ENCODE results near the gene RAX. TPM values are rescaled to one million over a fixed set of nuclear protein-coding genes. Genes with fewer than 3 reads are reported as not detected.
A peak's percentile ranks its signal among the peaks of the same experiment; 100 is the strongest.
"Not testable (repeated sequence)": the region's sequence is repeated elsewhere in the genome, so short reads cannot be mapped to it uniquely, and the experiment has no call there.

The RAX gene
- total RNA-seq, 1 donor from 2014 or later: not detected

DNA sequence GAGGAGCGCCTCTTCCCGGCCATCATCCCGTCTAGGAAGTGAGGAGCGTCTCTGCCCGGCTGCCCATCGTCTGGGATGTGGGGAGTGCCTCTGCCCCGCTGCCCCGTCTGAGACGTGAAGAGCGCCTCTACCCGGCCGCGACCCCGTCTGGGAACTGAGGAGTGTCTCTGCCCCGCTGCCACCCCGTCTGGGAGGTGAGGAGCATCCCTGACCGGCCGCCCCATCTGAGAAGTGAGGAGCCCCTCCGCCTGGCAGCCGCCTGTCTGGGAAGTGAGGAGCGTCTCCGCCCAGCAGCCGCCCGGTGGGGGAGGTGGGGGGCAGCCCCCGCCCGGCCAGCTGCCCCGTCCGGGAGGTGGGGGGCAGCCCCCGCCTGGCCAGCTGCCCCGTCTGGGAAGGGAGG is 17.8 kb downstream of the RAX start:
- H3K4me1 Mint-ChIP-seq; H3K27ac Mint-ChIP-seq; DNase-seq; intact Hi-C loops (cut with micrococcal nuclease); H3K36me3 Mint-ChIP-seq (ENCODE audit: low read depth); H3K9me3 Mint-ChIP-seq; H3K4me3 Mint-ChIP-seq: not testable (repeated sequence)
- peaks cover 23% of the 10 kb centered on the region for H3K27me3 Mint-ChIP-seq

DNA sequence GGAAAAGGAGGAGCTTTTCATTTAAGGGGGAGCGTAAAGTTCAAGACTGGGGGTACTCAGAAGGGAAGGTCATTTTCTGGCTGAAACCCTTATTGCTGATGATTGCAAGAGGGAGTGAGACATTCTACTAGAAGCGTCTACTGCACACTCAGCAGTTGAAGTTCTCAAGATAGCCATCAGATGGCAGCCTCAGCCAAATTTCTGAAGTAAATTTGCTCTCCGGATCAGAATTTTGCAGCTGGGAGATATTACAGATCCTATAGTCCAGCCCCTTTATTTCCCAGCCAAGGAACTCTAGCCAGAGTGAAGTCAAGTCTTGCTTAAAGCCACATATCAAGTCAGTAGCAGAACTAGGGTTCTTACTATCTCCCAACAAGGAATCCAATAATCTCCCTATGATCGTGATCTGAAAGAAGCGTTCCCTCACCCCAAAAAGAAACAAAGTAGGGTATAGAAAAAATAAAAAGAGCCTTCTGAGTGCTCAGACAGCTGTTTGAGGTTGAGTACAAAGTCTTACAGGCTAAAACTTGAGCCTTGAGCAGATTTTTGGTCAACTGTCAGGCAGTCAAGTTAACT is 24.0 kb downstream of the RAX start:
- peak; percentile 80 for DNase-seq
- Mint-ChIP-seq H3K36me3 (ENCODE audit: low read depth) (no peaks in the 10 kb centered on the region), H3K27ac (no peak overlapping the region), H3K4me3 (no peak overlapping the region), H3K4me1 (peaks cover 1% of the 10 kb centered on the region), H3K27me3 (peaks cover 47% of the 10 kb centered on the region), H3K9me3 (no peaks in the 10 kb centered on the region)
- intact Hi-C loops (cut with micrococcal nuclease): loop anchor here (1.0 to 2.0 kb wide), 2 partner anchors 59 to 154 kb away; no protein-coding TSS in a partner anchor

DNA sequence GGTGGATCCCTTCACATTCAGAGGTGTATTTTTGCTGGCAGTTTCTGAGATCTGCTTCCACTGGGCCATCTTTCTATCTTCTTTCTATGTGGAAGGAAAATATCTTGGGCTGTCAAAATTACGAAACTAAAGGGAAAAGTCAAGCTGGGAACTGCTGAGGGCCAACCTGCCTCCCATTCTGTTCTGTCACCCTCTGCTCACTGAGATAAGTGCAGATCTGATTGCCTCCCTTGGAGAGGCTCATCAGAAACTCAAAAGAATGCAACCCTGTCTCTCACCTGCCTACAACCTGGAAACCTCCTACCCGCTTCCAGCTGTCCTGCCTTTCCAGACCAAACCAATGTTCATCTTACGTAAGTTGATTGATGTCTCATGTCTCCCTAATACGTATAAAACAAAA is 26.5 kb downstream of the RAX start:
- Mint-ChIP-seq H3K4me1 (peaks cover 1% of the 10 kb centered on the region), H3K9me3 (no peaks in the 10 kb centered on the region), H3K27me3 (peaks cover 49% of the 10 kb centered on the region), H3K36me3 (ENCODE audit: low read depth) (no peaks in the 10 kb centered on the region), H3K4me3 (no peak overlapping the region), H3K27ac (no peak overlapping the region)
- no peak for DNase-seq
- intact Hi-C loops (cut with micrococcal nuclease): no loop called here

DNA sequence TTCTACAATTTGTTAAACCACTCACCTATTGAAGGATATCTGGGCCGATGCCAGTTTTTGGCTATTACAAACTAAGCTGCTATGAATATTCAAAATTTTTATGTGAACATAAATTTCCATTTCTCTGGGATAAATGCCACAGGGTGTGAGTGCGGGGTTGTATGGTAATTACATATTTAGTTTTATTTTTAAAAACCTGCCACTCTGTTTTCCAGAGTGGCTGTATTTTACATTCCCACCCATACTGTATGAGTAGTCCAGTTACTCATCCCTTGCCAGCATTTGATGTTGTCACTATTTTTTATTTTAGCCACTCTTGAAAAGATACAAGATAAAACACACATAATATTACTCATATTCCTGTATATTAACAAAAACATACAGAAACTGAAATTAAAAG is 30.3 kb downstream of the RAX start:
- Mint-ChIP-seq H3K4me3 (no peak overlapping the region), H3K36me3 (ENCODE audit: low read depth) (no peaks in the 10 kb centered on the region), H3K9me3 (no peaks in the 10 kb centered on the region), H3K27me3 (peaks cover 35% of the 10 kb centered on the region), H3K27ac (no peak overlapping the region), H3K4me1 (no peaks in the 10 kb centered on the region)
- intact Hi-C loops (cut with micrococcal nuclease): no loop called here
- no peak for DNase-seq

DNA sequence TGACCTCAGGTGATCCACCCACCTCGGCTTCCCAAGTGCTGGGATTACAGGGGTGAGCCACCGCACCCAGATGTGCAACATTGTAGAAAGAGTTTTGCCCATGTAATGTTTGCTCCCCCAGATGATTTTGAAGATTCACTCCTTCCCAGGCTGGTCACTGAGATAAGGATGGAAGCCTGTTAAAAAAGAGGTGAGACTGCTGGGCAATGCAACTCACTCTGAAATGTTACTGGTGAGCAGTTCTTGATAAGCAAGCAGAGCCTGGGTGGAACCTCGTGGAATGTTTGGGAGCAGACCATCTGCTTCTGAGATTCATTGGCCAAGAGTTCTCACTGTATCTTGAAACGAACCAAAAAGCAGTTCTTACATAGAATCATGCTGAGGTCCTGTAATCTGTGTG is 33.6 kb downstream of the RAX start:
- Mint-ChIP-seq H3K27me3 (peaks cover 14% of the 10 kb centered on the region), H3K27ac (no peak overlapping the region), H3K4me3 (no peak overlapping the region), H3K36me3 (ENCODE audit: low read depth) (no peaks in the 10 kb centered on the region), H3K4me1 (no peaks in the 10 kb centered on the region), H3K9me3 (no peaks in the 10 kb centered on the region)
- no peak for DNase-seq
- intact Hi-C loops (cut with micrococcal nuclease): no loop called here

DNA sequence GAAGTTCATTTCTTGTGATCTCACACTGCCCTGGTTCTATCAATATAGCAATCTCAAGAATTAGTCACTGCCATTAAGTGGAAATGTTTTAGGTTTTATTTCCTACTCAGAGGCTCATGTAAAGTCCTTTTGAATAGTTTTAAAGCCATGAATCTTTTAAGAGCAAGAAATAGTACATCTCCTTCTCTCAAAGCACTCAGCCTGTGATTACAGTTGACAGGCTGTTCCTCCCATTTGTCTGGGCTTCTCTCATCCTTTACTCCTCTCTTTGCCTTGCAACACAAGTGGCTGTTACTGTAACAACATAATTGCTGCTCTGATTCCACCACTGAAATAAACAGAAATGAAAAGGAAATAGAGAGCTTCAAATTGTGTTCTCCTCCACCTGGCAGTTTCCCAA is 34.9 kb downstream of the RAX start:
- Mint-ChIP-seq H3K9me3 (no peaks in the 10 kb centered on the region), H3K4me3 (no peak overlapping the region), H3K27me3 (peaks cover 3% of the 10 kb centered on the region), H3K4me1 (no peaks in the 10 kb centered on the region), H3K36me3 (ENCODE audit: low read depth) (no peaks in the 10 kb centered on the region), H3K27ac (no peak overlapping the region)
- DNase-seq: no peak
- intact Hi-C loops (cut with micrococcal nuclease): no loop called here

DNA sequence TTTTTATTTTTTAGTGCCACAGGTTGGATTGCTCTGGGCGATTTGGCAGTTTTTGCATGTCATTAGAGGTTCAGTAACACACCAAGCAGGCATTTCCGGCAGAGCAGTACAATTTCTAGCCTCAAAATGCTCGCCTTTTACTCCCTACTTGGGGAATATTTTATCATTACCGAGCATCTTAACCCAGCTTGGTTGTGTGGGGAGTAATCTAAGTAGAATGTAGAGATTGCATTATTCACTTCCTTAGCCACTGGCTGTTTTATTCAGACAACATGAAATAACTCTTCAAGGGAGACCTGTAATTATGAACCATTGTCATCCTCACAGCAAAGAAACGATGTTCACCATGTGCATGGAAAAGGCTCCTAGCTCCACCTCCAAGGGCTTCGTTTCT is 40.2 kb downstream of the RAX start:
- Mint-ChIP-seq H3K4me1 (no peaks in the 10 kb centered on the region), H3K27me3 (peaks cover 28% of the 10 kb centered on the region)
- intact Hi-C loops (cut with micrococcal nuclease): no loop called here

DNA sequence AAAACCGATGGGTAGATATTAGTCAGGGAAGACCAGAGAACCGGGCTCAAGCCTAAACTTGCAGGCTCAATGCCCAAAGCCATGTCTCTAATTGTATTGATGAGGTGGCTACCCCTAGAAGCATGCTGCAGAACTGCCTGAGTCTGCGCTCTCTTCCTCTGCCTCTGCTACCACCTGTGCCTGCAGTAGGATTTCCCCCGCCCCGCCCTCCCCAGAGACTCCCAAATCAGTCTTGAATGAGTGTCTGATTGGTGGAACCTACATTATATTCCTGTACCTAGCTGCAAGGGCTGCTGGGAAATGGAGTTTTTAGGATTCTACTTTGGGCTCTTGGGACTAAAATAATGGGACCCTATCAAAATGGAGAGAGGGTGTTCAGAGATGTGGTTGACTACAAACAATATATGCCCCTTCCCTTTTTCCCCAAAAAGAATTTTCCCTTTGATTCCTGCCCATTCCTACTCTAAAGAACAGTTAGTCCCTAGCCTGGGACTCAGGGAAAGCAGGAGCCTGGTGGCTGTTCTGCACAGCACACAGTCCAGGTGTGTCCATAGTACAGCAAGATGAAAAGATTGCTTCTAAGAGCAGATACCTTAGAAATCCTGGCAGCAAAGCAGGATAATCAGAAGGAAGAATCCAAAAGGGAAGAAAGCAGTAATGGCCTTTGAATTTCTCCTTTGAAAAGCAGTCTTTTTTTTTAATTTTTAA is 40.8 kb downstream of the RAX start:
- no peak for DNase-seq
- no peaks in the 10 kb centered on the region for H3K4me1 Mint-ChIP-seq
- H3K9me3 Mint-ChIP-seq: no peaks in the 10 kb centered on the region
- intact Hi-C loops (cut with micrococcal nuclease): no loop called here
- no peak overlapping the region for H3K27ac Mint-ChIP-seq
- no peaks in the 10 kb centered on the region for H3K36me3 Mint-ChIP-seq (ENCODE audit: low read depth)
- H3K27me3 Mint-ChIP-seq: peaks cover 30% of the 10 kb centered on the region
- no peak overlapping the region for H3K4me3 Mint-ChIP-seq

More for the DNA sequence above, 40.2 kb downstream of the RAX start:
- no peaks in the 10 kb centered on the region for H3K36me3 Mint-ChIP-seq (ENCODE audit: low read depth)
- no peak for DNase-seq
- no peak overlapping the region for H3K4me3 Mint-ChIP-seq
- no peak overlapping the region for H3K27ac Mint-ChIP-seq
- no peaks in the 10 kb centered on the region for H3K9me3 Mint-ChIP-seq

DNA sequence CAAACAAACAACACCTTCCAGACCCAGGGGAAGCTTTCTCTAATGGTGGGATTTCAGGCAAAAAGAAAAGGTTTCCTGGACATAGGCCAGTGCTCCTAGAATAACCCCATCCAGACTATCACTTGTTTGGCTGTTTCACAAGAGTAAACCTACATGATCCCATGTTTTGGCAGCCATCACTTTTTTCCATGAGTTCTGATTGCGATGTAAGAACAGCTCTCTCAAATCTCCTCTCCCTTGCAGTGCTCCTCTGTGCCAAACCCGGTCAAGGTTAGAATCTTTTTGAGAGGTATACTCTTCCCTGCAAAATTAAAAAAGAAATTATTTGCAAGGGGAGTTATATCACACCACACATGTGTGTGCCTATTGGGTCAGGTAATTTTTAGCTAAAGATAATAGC is 41.4 kb downstream of the RAX start:
- Mint-ChIP-seq H3K4me3 (no peak overlapping the region), H3K36me3 (ENCODE audit: low read depth) (no peaks in the 10 kb centered on the region), H3K27ac (peak overlapping the region; percentile 34), H3K27me3 (peaks cover 33% of the 10 kb centered on the region), H3K4me1 (no peaks in the 10 kb centered on the region), H3K9me3 (no peaks in the 10 kb centered on the region)
- intact Hi-C loops (cut with micrococcal nuclease): no loop called here
- DNase-seq: no peak

DNA sequence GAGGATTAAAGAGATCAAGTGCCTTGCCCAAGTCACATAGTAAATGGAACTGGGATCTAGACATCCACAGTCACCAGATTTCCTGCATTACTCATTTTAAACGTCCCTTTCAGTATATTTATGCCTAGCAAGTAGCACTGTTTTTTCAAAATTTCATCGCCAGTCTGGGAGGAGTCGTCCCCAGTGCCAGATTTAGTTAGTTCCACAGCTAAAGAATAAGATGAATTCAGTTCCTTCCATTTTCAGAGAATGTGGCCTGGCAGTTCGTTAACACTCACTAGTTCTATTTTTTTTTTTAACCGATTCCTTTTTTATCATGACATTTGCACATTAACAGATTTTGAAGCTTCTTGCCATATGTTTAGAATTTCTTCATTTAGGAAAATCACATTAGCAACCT is 42.1 kb downstream of the RAX start:
- Mint-ChIP-seq H3K36me3 (ENCODE audit: low read depth) (no peaks in the 10 kb centered on the region), H3K27me3 (peaks cover 35% of the 10 kb centered on the region), H3K4me1 (no peaks in the 10 kb centered on the region), H3K4me3 (no peak overlapping the region), H3K9me3 (no peaks in the 10 kb centered on the region), H3K27ac (no peak overlapping the region)
- DNase-seq: no peak
- intact Hi-C loops (cut with micrococcal nuclease): no loop called here

DNA sequence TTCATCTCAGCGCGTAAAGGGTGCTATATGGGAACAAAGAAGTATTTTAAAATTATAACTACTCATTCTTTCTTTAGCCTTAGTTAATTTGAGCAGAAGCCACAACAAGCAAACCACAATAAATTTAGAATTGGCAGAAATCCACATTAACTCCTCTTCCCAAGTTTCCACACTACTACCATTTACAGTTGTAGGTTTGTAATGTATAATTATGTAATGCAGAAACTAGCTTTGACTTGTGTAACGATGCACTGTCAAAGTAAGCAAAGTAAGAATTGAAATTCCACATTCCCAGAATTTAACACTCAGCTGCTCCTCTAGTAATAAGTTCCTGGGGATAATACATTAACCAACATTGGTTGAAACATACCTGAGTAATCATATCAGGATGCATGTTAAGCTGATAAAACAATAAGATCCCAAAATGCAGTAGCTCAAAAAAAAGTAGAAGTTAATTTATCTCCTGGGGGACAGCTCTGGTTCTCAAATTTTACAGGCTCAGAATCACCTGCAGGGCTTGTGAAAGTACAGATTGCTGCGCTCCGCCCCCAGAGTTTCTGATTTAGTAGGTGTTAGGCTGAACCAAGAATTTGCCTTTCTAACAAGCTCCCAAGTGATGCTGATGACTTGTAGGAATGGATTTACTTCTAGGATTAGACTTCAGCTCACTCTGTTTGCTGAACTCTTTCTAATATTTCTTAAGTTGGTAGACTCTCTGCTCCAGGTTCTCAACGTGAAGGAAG is 43.4 kb downstream of the RAX start:
- Mint-ChIP-seq H3K27ac (no peak overlapping the region), H3K27me3 (peaks cover 44% of the 10 kb centered on the region), H3K4me1 (no peaks in the 10 kb centered on the region), H3K9me3 (no peaks in the 10 kb centered on the region), H3K4me3 (no peak overlapping the region), H3K36me3 (ENCODE audit: low read depth) (no peaks in the 10 kb centered on the region)
- DNase-seq: no peak
- intact Hi-C loops (cut with micrococcal nuclease): loop anchor here (10.0 kb wide), 1 partner anchor 145 kb away; no protein-coding TSS in a partner anchor

DNA sequence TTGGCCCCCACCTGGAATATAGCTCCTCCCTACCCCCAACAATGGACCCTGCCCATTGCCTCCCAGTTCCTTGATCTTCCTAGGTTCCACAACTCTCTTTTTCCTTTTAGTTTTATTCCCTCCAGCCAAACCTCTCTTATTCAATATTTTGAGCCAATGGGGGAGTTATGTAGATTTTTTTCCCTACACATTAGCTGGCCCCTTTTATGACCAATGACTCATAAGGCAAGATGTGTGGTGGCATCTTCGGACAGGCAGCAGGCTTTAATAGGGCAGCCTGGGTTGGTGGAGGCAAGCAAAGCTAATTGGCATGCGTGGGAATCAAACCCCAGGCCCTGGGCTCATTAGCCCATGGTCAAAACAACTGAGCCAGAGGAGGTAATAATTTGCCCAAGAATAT is 44.1 kb downstream of the RAX start:
- no peaks in the 10 kb centered on the region for H3K9me3 Mint-ChIP-seq
- peaks cover 48% of the 10 kb centered on the region for H3K27me3 Mint-ChIP-seq
- no peaks in the 10 kb centered on the region for H3K36me3 Mint-ChIP-seq (ENCODE audit: low read depth)
- intact Hi-C loops (cut with micrococcal nuclease): loop anchor here (10.0 kb wide), 1 partner anchor 144 kb away; no protein-coding TSS in a partner anchor
- no peak overlapping the region for H3K27ac Mint-ChIP-seq
- H3K4me3 Mint-ChIP-seq: no peak overlapping the region
- H3K4me1 Mint-ChIP-seq: no peaks in the 10 kb centered on the region
- no peak for DNase-seq

DNA sequence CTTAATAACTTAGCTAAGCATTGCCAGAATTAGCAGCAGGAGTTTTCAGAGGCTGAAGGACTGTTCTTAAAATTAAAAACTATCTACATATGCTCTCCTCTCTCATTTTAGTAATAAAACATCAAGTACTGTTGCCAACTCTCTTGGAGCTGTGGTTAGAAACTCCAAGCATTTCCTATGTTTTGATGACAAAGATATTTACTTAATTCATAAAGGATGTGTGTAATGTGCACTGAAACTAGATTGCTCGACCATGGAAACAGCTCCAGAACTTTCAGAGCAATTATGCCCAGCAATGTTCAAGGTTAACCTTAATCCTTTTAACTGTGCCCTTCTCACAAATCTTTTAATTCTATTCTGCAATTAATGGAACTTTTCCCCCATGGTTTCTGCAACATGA is 44.9 kb downstream of the RAX start:
- intact Hi-C loops (cut with micrococcal nuclease): loop anchor here (10.0 kb wide), 1 partner anchor 144 kb away; no protein-coding TSS in a partner anchor
- no peak for DNase-seq
- Mint-ChIP-seq H3K4me1 (no peaks in the 10 kb centered on the region), H3K27me3 (peaks cover 55% of the 10 kb centered on the region), H3K9me3 (no peaks in the 10 kb centered on the region), H3K36me3 (ENCODE audit: low read depth) (no peaks in the 10 kb centered on the region), H3K27ac (no peak overlapping the region), H3K4me3 (no peak overlapping the region)

DNA sequence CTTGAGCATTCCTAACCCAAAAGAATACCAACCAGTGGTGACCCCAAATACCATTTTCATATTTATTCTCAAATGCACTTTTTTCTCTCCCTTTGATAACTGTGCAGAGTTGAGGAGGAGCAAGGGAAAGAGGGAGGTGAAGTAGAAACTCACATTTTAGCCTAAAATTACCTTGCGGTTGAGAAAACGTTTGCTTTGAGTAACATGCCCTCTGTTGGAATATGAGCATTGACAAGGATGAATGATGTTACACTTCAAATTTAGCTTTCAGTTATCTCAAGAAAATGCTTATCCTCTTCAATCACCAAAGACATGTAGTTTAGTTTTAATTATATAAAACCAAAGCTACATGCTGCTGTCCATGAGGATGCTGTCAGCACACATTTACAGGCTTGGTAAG is 50.9 kb downstream of the RAX start:
- Mint-ChIP-seq H3K4me1 (peaks cover 2% of the 10 kb centered on the region), H3K4me3 (no peak overlapping the region), H3K9me3 (no peaks in the 10 kb centered on the region), H3K27me3 (peaks cover 77% of the 10 kb centered on the region), H3K27ac (no peak overlapping the region), H3K36me3 (ENCODE audit: low read depth) (no peaks in the 10 kb centered on the region)
- no peak for DNase-seq
- intact Hi-C loops (cut with micrococcal nuclease): loop anchor here (5.0 to 10.0 kb wide), 2 partner anchors 50 to 138 kb away; partner anchors contain the start of gene RAX
